Measurements from ENCODE around the gene SKAP1. TPM values are rescaled to one million over a fixed set of nuclear protein-coding genes. Genes with fewer than 3 reads are reported as not detected.
A peak's percentile ranks its signal among the peaks of the same experiment; 100 is the strongest.
"Not testable (repeated sequence)": the region's sequence is repeated elsewhere in the genome, so short reads cannot be mapped to it uniquely, and the experiment has no call there.

Gene SKAP1
- total RNA-seq, 1 donor from 2014 or later, result 0.69 TPM

DNA sequence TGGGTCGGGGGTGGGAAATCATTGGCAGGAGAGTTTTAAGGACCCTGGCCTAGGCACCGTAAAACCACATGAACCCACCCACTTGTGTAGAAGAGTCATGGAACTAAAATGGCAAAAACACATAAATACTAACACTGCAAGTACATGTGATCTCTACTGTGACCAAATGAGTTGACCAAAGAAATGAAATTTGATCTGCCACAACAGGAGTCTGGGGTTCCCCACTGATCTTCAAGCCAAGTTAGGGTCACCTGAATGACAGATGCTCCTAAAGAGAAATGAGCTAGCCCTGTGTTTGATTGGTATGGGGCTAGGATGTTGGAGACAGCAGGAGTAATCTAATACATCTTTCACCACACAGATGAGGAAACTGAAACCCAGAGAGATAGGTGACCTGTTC, 21.5 kb upstream of the SKAP1 start:
- H3K4me3 Mint-ChIP-seq (ENCODE audit: low read depth), result no peak overlapping the region
- H3K4me1 Mint-ChIP-seq (ENCODE audit: low read depth), result peaks cover 4% of the 10 kb centered on the region
- no peak overlapping the region for H3K27ac Mint-ChIP-seq
- TF ChIP-seq, protein P1, sequence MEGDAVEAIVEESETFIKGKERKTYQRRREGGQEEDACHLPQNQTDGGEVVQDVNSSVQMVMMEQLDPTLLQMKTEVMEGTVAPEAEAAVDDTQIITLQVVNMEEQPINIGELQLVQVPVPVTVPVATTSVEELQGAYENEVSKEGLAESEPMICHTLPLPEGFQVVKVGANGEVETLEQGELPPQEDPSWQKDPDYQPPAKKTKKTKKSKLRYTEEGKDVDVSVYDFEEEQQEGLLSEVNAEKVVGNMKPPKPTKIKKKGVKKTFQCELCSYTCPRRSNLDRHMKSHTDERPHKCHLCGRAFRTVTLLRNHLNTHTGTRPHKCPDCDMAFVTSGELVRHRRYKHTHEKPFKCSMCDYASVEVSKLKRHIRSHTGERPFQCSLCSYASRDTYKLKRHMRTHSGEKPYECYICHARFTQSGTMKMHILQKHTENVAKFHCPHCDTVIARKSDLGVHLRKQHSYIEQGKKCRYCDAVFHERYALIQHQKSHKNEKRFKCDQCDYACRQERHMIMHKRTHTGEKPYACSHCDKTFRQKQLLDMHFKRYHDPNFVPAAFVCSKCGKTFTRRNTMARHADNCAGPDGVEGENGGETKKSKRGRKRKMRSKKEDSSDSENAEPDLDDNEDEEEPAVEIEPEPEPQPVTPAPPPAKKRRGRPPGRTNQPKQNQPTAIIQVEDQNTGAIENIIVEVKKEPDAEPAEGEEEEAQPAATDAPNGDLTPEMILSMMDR (IDR thresholded peaks at IDR 0.05; ENCODE audit: unreplicated experiment), result no peak
- no peak for DNase-seq (ENCODE audit: low spot score, unreplicated experiment)
- peaks cover 16% of the 10 kb centered on the region for H3K27me3 Mint-ChIP-seq
- no peaks in the 10 kb centered on the region for H3K9me3 Mint-ChIP-seq (ENCODE audit: low read depth)
- H3K36me3 Mint-ChIP-seq (ENCODE audit: insufficient read depth), result no peaks in the 10 kb centered on the region

DNA sequence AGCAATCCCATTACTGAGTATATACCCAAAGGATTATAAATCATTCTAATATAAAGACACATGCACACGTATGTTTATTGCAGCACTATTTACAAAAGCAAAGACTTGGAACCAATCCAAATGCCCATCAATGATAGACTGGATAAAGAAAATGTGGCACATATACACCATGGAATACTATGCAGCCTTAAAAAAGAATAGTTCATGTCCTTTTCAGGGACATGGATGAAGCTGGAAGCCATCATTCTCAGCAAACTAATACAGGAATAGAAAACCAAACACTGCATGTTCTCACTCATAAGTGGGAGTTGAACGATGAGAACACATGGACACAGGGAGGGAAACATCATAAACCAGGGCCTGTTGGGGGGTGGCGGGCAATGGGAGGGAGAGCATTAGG, 19.3 kb upstream of the SKAP1 start:
- not testable (repeated sequence) for H3K4me1 Mint-ChIP-seq (ENCODE audit: low read depth); H3K27ac Mint-ChIP-seq; H3K4me3 Mint-ChIP-seq (ENCODE audit: low read depth); DNase-seq (ENCODE audit: low spot score, unreplicated experiment); H3K36me3 Mint-ChIP-seq (ENCODE audit: insufficient read depth); H3K9me3 Mint-ChIP-seq (ENCODE audit: low read depth)
- peaks cover 20% of the 10 kb centered on the region for H3K27me3 Mint-ChIP-seq

DNA sequence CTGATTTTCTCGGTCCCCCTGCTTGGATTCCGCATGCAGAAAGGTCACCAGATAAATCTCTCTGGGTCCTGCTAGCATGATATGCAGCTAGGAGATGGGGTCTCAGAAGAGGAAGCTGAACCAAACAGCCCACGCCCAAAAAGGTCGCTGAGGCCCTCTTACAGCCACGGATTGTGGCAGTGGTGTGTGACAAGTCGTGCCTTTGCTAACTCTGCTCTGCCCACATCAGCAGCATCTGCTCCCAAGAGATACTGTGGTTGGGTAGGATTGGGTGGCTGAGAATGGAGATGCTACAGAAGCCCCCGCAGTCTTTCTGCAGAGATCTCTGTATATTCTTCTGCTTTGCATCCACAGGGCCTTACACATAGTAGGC, 15.2 kb upstream of the SKAP1 start:
- TF ChIP-seq, protein P1 (IDR thresholded peaks at IDR 0.05; ENCODE audit: unreplicated experiment), result no peak
- no peak overlapping the region for H3K27ac Mint-ChIP-seq
- peaks cover 14% of the 10 kb centered on the region for H3K27me3 Mint-ChIP-seq
- no peak overlapping the region for H3K4me3 Mint-ChIP-seq (ENCODE audit: low read depth)
- no peaks in the 10 kb centered on the region for H3K9me3 Mint-ChIP-seq (ENCODE audit: low read depth)
- DNase-seq (ENCODE audit: low spot score, unreplicated experiment), result no peak
- H3K4me1 Mint-ChIP-seq (ENCODE audit: low read depth), result peaks cover 4% of the 10 kb centered on the region
- no peaks in the 10 kb centered on the region for H3K36me3 Mint-ChIP-seq (ENCODE audit: insufficient read depth)

DNA sequence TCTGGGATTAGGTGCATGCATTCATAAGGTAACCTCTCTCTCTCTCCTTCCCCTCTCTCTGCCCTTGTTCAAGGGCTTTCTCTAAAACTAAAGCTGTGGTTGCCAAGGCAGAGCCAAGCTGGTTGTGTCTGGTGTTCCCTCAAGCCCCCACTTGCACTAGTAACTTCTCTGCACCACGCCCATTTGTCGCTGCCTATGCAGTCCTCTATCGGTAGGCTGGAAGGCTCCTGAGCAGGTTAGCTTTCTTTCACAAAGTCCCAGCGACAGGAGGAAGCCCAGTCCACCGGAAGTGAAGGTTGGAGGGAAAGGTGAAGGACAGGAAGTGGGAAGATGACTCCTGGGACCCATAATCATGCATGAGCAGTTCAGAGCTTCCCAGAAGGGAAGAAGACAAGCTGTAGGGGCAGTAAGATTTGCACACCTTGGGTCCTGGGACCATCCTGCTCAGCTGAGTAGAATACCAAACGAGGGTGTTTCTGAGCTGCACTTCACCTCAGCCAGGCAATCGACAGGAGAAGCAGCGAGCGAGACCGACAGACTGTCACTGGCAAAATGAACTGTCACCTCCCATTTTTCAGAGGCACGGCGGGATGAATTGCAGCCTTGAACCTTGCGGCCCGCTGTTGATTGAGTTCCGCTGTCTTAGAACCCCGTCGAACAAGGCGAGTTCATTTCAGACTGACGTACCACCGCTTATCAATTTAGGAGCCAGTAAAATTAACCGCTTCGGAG, 14.7 kb upstream of the SKAP1 start:
- no peak for DNase-seq (ENCODE audit: low spot score, unreplicated experiment)
- no peaks in the 10 kb centered on the region for H3K9me3 Mint-ChIP-seq (ENCODE audit: low read depth)
- no peaks in the 10 kb centered on the region for H3K36me3 Mint-ChIP-seq (ENCODE audit: insufficient read depth)
- peaks cover 13% of the 10 kb centered on the region for H3K27me3 Mint-ChIP-seq
- H3K27ac Mint-ChIP-seq, result peak overlapping the region; percentile 47
- H3K4me3 Mint-ChIP-seq (ENCODE audit: low read depth), result no peak overlapping the region
- peaks cover 10% of the 10 kb centered on the region for H3K4me1 Mint-ChIP-seq (ENCODE audit: low read depth)
- TF ChIP-seq, protein P1 (IDR thresholded peaks at IDR 0.05; ENCODE audit: unreplicated experiment), result no peak

DNA sequence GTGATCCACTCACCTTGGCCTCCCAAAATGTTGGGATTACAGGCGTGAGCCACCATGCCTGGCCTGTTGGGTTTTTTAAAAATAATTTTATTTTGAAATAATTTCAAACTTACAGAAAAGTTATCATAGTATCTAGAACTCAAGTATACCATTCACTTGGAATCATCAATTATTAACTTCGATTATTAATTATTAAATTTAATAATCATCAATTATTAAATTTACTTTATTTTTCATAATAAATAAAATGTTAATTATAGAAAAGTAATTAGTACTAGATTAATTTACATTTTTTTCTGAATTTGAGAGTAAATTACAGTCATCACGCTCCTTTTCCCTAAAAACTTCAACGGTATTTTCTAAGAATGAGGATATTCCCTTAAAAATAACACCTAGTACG, 13.7 kb upstream of the SKAP1 start:
- TF ChIP-seq, protein P1 (IDR thresholded peaks at IDR 0.05; ENCODE audit: unreplicated experiment), result no peak
- Mint-ChIP-seq H3K9me3 (ENCODE audit: low read depth) (no peaks in the 10 kb centered on the region), H3K4me3 (ENCODE audit: low read depth) (no peak overlapping the region), H3K27ac (no peak overlapping the region), H3K36me3 (ENCODE audit: insufficient read depth) (no peaks in the 10 kb centered on the region), H3K4me1 (ENCODE audit: low read depth) (peaks cover 18% of the 10 kb centered on the region), H3K27me3 (peaks cover 13% of the 10 kb centered on the region)
- DNase-seq (ENCODE audit: low spot score, unreplicated experiment), result no peak

DNA sequence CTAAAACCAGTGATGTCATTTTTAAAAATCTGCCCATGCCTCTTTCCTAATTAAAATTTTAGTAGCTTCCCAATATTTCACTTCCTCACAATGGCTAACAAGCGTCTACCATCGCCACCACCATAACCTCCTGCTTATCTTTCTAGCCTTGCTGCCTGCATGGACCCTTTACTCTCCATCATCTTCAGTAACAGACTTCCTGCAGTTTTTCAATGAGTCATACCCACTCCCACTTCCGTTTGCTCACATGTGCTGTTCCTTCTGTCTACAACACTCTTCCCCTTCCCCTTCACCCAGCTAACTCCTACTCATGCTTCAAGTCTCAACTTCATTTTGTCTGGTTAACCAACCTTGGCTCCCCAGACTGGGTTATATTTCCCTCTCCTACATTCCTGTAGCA, 12.8 kb upstream of the SKAP1 start:
- TF ChIP-seq, protein P1 (IDR thresholded peaks at IDR 0.05; ENCODE audit: unreplicated experiment), result no peak
- peaks cover 13% of the 10 kb centered on the region for H3K27me3 Mint-ChIP-seq
- no peak for DNase-seq (ENCODE audit: low spot score, unreplicated experiment)
- no peak overlapping the region for H3K4me3 Mint-ChIP-seq (ENCODE audit: low read depth)
- H3K4me1 Mint-ChIP-seq (ENCODE audit: low read depth), result peaks cover 22% of the 10 kb centered on the region
- no peak overlapping the region for H3K27ac Mint-ChIP-seq
- no peaks in the 10 kb centered on the region for H3K9me3 Mint-ChIP-seq (ENCODE audit: low read depth)
- no peaks in the 10 kb centered on the region for H3K36me3 Mint-ChIP-seq (ENCODE audit: insufficient read depth)

Measured in progenitor cell of endocrine pancreas (in vitro differentiated cells).